ENCODE data around the gene CCNJ.

DNA sequence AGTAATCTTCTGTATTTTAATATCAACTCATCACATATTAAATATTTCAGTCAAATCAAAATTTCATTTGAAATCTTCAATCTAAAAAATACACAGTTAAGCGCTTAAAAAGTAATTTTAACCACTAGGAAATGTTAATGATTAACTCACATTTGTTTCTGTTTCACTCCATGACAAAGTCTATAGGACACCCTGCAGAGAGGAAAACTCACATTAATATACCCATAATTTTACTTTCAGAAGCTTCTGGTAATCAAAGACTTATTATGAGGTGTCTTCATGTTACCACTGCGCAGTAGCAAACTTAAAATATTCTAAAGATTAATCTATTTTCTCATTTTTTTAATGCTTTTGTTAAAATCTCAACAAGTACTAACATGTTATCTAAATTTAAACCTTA lies 45.7 kb downstream of the CCNJ start:
- no peak for TF ChIP-seq POLR2AphosphoS5 (IDR thresholded peaks at IDR 0.05; ENCODE audit: borderline replicate concordance, low read depth, low read length)
- TF ChIP-seq EZH2 (IDR thresholded peaks at IDR 0.05), result no peak
- TF ChIP-seq FOXP2 (optimal IDR thresholded peaks at IDR 0.05; ENCODE audit: control extremely low read depth, extremely low read length, insufficient read depth), result no peak
